Fibroblast of pulmonary artery (primary cell): ENCODE data around the gene ERF.

Experiments
- DNase-seq: peaks from one replicate; pipeline ENCODE4 v3.0.0-alpha.2; 2010; ENCODE audit warnings: low read depth
- H3K4me3 ChIP-seq: replicated peaks from 2 replicates; pipeline ENCODE4 v1.5.1; 2011; ENCODE audit warnings: low read depth, mild to moderate bottlenecking, control low read depth, low read length, moderate library complexity
- CTCF ChIP-seq: IDR thresholded peaks from 2 replicates; pipeline ENCODE4 v1.5.1; 2011; ENCODE audit warnings: mild to moderate bottlenecking, control low read depth, low read length, inconsistent platforms; ENCODE audit errors: missing control alignments

Gene ERF

GRCh38 chr19:42199440-42200115 is 55.4 kb downstream of the ERF start:
- TF ChIP-seq CTCF, result no peak
- H3K4me3 ChIP-seq, result no peak overlapping the region
- no peak for DNase-seq

- no peak for DNase-seq
- TF ChIP-seq CTCF, result no peak
- no peak overlapping the region for H3K4me3 ChIP-seq
Observed at GRCh38 chr19:42198676-42199439, 56.1 kb downstream of the ERF start.
